NCI-H2196 (cell line): ENCODE measurements around the gene TACC2.

ENCODE experiments used
- DNase-seq: peaks from one replicate; lab custom pipeline; 2025; ENCODE audit not compliant: unreplicated experiment; lab: John Stamatoyannopoulos, UW

TACC2 gene

GRCh38 chr10:122141821-122142640, 153.1 kb downstream of the TACC2 start:
- no peak for DNase-seq

DNA sequence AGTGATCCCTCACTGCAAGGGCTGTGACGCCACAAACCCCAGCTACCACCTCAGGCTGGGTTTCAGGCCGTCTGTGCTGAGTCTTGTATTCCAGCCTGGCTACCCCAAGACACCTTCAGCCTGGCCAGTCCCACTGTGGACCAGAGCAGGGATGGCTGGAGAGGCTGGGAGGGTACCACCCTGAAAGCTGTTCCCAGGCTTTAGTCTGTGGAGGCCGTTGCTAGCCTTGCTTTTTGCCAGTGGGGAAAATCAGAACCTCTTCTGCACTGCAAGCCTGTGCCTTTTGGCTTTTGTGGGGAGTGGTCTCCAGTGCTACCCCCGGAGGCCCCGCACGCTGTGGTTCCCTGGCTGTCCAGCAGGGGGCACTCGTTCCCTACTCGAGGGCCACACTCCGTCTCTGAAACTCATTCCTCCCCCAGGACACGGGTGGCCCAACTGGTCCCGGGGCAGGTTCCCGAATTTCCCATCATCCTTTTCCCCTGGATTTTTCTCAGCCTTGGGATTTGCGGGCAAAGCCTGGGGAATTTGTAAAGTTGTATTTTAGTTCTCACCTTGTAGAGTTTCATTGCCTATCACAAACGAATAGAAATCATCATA, 153.8 kb downstream of the TACC2 start:
- no peak for DNase-seq

DNA sequence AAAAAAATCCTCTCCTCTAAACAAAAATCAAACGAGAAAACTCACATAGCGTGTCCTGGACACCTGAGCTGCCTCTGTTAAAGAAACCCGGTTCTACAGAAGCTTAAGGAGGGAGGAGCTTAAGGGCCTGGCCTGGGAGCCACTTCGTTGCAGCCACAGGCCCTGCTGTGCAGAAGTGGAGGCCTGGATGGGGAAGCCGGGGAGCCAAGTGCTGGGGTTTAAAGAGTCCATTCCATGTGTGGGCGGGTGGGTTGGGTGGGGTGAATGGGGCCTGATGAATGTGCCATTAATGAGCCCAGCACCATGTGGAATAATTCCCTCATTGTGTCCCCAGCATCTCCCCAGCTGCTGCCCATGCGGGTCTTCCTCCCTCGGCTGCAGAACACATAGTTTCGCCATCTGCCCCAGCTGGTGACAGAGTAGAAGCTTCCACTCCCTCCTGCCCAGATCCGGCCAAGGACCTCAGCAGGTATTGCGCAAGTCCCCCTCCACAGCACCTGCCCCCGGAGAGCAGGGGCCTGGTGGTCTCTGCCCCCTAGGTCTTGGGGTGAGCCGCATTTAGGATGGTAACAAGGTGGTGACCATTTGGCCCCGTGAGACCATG, 154.4 kb downstream of the TACC2 start:
- no peak for DNase-seq

DNA sequence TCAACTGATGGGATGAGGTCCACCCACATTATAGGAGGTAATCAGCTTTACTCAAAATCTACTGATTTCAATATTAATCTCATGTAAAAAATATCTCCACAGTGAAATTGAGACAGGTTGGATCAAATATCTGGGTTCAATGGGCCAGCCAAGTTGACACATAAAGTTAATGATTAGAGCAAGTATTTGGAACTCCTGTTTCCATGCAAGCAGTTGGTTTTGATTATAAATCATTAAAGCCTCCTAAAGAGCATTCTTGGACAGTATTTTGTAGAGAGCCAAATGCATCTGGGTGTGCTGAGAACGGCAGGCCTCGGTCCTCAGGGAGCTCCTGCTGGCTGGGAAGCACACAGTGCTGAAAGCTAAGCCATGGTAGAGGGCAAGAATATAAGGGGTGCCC, 155.2 kb downstream of the TACC2 start:
- no peak for DNase-seq

DNA sequence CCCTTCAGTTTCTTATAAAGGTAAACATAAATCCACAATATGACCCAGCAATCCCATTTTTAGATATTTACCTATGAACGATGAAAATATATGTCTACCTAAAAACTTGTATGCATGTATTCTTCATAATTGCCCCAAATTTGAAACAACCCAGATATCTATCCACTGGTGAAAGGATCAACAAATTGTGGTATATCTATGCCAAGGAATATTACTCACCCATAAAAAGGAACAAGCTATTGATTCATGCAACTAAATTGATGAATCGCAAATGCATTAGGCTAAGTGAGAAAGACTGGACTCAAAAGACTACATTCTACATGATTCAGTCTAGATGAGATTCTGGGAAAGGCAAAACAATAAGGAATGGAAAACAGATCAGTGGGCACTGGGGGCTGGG, 156.2 kb downstream of the TACC2 start:
- no peak for DNase-seq

DNA sequence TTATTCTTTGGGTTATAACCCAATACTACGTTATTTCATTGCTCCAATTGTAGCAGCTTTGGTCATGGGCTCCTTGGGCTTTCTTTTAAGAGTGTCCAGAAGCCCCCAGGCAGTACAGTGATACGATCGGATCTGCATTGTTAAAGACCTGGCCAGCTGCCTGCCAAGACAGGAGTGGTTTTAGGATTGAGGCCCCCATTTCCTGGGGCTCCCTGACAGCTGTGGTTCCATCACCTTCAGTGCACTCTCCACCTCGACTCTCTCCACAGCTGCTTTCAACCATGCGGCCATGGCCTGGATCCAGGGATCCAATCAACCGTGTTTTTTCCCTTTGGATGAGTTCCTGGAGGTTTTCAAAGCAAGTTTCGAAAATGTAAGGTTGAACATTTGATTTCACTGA, 158.7 kb downstream of the TACC2 start:
- DNase-seq, result no peak

GRCh38 chr10:122148876-122149560, 160.1 kb downstream of the TACC2 start:
- DNase-seq, result no peak

GRCh38 chr10:122149561-122150505, 160.9 kb downstream of the TACC2 start:
- no peak for DNase-seq

- DNase-seq, result no peak
Measured at GRCh38 chr10:122151121-122151694, 162.2 kb downstream of the TACC2 start.

GRCh38 chr10:122152544-122152943, 163.6 kb downstream of the TACC2 start:
- peak; percentile 79 for DNase-seq

- no peak for DNase-seq
Measured at GRCh38 chr10:122154031-122154544, 165.1 kb downstream of the TACC2 start.

DNA sequence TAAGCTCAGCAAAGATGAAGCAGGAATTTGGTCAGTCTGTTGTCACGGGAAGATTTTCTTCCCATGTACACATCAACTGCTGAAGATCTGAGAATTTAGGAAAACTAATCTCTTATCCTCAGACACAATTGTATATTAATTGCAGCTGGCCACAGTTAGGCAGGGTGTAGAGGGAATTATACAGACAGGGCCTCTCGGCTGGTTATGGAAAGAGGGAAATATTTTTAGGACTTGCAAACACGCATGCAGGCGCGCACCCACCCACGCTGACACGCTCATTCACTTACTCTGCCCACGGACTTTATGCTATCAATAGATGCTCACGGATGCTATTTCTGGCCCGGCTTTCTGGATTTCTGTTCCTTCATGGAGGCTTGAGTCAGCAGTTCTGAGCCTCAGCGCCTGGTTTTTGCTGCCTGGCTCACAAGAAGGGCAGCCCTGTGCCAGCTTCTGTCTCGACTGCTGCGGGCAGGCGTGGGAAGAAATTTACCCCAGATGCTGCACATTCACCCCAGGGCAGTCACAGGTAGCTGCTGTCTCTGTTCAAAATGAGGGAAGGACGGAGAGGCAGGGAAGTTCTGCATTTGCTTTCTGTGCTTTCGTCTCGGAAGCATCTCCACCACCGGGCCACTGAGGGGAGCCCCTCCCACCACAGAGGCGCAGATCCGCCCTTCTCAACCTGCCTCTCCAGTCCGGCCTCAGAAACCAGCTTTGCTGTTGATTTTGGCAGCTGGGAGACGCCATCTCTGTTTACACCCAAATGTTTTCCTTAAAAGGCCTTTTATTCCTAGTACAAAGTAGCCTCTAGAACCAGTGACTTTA, 165.8 kb downstream of the TACC2 start:
- peak; percentile 32 for DNase-seq

GRCh38 chr10:122157451-122157850, 168.5 kb downstream of the TACC2 start:
- DNase-seq, result no peak

- no peak for DNase-seq
Measured at GRCh38 chr10:122158362-122158761, 169.4 kb downstream of the TACC2 start.

DNA sequence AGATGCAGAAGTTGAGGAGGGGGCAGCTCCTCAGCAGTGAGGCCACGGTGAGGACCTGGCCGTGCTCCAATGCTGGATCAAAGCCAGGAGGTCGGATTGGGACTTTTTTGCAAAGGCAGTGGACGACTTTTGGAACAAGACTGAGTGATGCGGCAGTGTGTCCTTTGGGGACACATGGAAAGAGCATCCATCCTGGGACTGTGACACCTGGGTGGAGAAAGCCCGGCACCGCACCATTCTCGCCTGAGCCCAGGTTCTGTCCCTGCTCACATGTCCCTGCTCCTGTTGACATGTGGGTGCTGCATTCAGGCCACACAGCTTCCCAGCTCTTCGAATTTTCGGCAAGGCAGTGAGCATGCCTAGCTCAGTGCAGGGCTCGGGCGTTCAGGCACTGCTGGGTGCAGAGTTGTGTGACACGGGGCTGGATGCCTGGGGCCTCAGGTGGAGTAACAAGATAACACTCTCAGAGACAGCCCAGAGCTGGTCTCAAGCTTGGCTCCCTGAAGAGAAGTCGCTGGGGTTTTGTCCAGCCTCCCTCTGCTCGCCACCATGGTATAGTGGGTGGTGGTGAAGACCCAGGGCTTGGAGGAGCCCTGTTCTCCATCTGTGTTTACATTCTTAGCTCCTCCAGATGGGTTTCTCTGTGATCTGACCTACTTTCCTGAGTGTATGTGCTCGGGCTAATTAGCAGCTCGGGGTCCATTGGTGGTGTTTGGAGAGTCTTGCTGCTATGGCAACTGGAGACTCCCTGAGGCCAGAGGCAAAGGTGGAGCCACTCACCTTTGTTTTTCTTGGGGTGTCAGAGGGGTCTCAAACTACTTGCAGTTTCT, 170.4 kb downstream of the TACC2 start:
- DNase-seq, result no peak

DNA sequence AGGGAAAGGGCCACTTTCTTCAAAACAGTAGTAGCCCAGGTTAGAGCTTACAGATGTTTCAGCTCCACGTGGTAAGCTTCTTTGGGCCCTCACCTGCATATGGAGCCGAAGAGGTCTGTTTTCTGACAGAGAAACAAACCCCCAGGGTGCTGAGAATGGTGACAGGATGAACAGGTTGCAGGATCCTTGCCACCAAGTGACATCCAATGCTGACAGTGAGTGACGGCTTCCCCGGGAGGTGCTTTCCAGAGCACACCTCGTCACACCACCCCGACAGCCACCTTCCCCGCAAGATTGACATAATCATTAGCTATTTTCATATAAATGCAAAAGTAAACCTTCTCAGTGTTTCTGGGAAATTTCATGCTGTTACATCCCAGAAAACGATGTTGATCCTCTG, 172.8 kb downstream of the TACC2 start:
- no peak for DNase-seq

DNA sequence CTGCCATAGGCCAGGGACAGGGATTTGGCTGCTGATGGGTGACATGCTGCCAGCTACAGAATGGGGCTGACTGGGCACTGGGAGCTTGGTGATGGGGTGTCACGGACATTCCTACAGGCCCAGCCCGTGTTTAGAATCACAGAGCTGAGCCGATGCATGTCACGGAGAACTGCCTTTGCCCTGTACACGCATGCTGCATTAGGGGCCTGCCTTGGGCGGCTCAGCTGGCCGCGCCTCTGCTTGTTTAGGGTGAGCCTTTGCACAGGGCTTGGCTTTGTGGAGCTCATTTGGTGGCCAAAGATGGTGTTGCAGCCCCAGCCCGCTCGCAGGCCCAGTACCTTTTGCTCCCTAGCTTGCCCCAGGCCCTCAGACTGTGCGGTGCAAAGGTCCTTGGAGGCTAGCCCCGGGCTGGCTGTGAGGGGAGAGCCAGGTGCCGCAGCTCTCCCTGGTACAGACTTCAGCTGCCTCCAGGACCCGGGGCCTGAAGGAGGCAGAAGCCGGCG, 173.8 kb downstream of the TACC2 start:
- DNase-seq, result no peak
